GM23338 (cell line): ENCODE measurements around the gene IGDCC3.

Source experiments
- CREB1 ChIP-seq: fragments of 250-450 bp; sonication (Bioruptor Pico); IDR thresholded peaks from 2 replicates; pipeline ENCODE4 v1.5.0; 2020; ENCODE audit warnings: low read depth, mild to moderate bottlenecking, moderate library complexity
- CTCF ChIP-seq, 2 experiments: fragments of 200-600 bp in 1 of 2; sonication (generic) in 1 of 2; conservative IDR thresholded peaks; 2 replicates each; pipeline versions ENCODE4 v1.5.1 to v1.6.1; 2016 to 2017; ENCODE audit warnings: antibody characterized with exemption in 2 of 2, low read depth in 2 of 2, mild to moderate bottlenecking in 2 of 2, moderate library complexity in 1 of 2
- ETS1 ChIP-seq: IDR thresholded peaks from 2 replicates; pipeline ENCODE4 v1.6.1; 2016; ENCODE audit warnings: antibody characterized with exemption
- EZH2 ChIP-seq: fragments of 200-600 bp; sonication (generic); IDR thresholded peaks from one replicate; pipeline ENCODE4 v1.8.0; 2017; ENCODE audit warnings: antibody characterized with exemption, mild to moderate bottlenecking, low read depth; ENCODE audit not compliant: unreplicated experiment
- EZH2phosphoT487 ChIP-seq: fragments of 200-600 bp; sonication (generic); IDR thresholded peaks from one replicate; pipeline ENCODE4 v1.8.1; 2018; ENCODE audit warnings: antibody characterized with exemption; ENCODE audit not compliant: unreplicated experiment
- JUNB ChIP-seq: IDR thresholded peaks from one replicate; pipeline ENCODE4 v1.6.1; 2016; ENCODE audit warnings: antibody characterized with exemption; ENCODE audit not compliant: unreplicated experiment
- NANOG ChIP-seq: IDR thresholded peaks from 2 replicates; pipeline ENCODE4 v1.6.1; 2016; ENCODE audit warnings: antibody characterized with exemption, borderline replicate concordance
- POLR2AphosphoS5 ChIP-seq: IDR thresholded peaks from 2 replicates; pipeline ENCODE4 v1.6.1; 2016; ENCODE audit warnings: antibody characterized with exemption, low read depth
- REST ChIP-seq: IDR thresholded peaks from one replicate; pipeline ENCODE4 v1.6.1; 2018; ENCODE audit warnings: antibody characterized with exemption; ENCODE audit not compliant: unreplicated experiment

- TF ChIP-seq CTCF (conservative IDR thresholded peaks at IDR 0.05; ENCODE audit: low read depth in 2 of 2), result no peak
- no peak for TF ChIP-seq EZH2
- no peak for TF ChIP-seq EZH2phosphoT487
- no peak for TF ChIP-seq ETS1
- TF ChIP-seq REST, result no peak
- no peak for TF ChIP-seq POLR2AphosphoS5
- no peak for TF ChIP-seq CREB1 (CRISPR knock-in tag)
- TF ChIP-seq NANOG, result no peak
- no peak for TF ChIP-seq JUNB
Observed at GRCh38 chr15:65393091-65393490, 15.3 kb upstream of the IGDCC3 start.
